H1 (cell line): ENCODE results near the gene KHDC4. TPM values are rescaled to one million over a fixed set of nuclear protein-coding genes. Genes with fewer than 3 reads are reported as not detected.

ENCODE experiments used
- CTCF ChIA-PET: fragments of 300-600 bp; sonication (Branson Sonifier 250); formaldehyde crosslinking; loops from one replicate; lab custom pipeline; 2021; ENCODE audit not compliant: partially characterized antibody; lab: Charles Lee
- POLR2A ChIA-PET: fragments of 300-600 bp; sonication (Branson Sonifier 250); formaldehyde crosslinking; loops from one replicate; lab custom pipeline; 2021; ENCODE audit warnings: inconsistent platforms; ENCODE audit not compliant: partially characterized antibody; lab: Charles Lee
- DNase-seq, 2 experiments: peaks; one replicate each; pipeline versions ENCODE4 v3.0.0 to v3.0.0-alpha.2; 2010 to 2022; ENCODE audit warnings: low spot score in 2 of 2, low read depth in 1 of 2, mixed read lengths in 1 of 2
- FAIRE-seq: peaks from 2 replicates; lab custom pipeline; 2011; peaks lifted over from hg19 to GRCh38; lab: Jason Lieb, UNC
- H2AFZ ChIP-seq: 2 replicates; pipeline ENCODE4 v1.8.1; 2012; ENCODE audit warnings: low read length, inconsistent platforms
- H2AK5ac ChIP-seq: 2 replicates; pipeline ENCODE4 v1.6.1; 2013; ENCODE audit warnings: low read depth, low read length
- H2BK120ac ChIP-seq: replicated peaks from 2 replicates; pipeline ENCODE3; 2013; ENCODE audit warnings: low read depth, low read length, inconsistent platforms
- H2BK12ac ChIP-seq: 2 replicates; pipeline ENCODE4 v1.6.1; 2013; ENCODE audit warnings: low read depth, low read length
- H2BK15ac ChIP-seq: 2 replicates; pipeline ENCODE4 v1.6.1; 2013; ENCODE audit warnings: low read length
- H2BK20ac ChIP-seq: 2 replicates; pipeline ENCODE4 v1.6.1; 2013; ENCODE audit warnings: low read length
- H2BK5ac ChIP-seq: 2 replicates; pipeline ENCODE4 v1.6.1; 2013; ENCODE audit warnings: low read depth, low read length
- H3K14ac ChIP-seq: 2 replicates; pipeline ENCODE4 v1.6.1; 2013; ENCODE audit warnings: inconsistent platforms; ENCODE audit not compliant: insufficient read length
- H3K18ac ChIP-seq: 2 replicates; pipeline ENCODE4 v1.6.1; 2013; ENCODE audit warnings: low read length; ENCODE audit errors: extremely low read depth
- H3K23ac ChIP-seq: 2 replicates; pipeline ENCODE4 v1.6.1; 2013; ENCODE audit warnings: inconsistent platforms; ENCODE audit not compliant: insufficient read length
- H3K23me2 ChIP-seq: 2 replicates; pipeline ENCODE4 v1.6.1; 2013; ENCODE audit warnings: low read depth, low read length
- H3K27ac ChIP-seq: 2 replicates; pipeline ENCODE4 v1.6.1; 2011; ENCODE audit warnings: low read depth, low read length, inconsistent platforms
- H3K27me3 ChIP-seq, 4 experiments: replicated peaks in 1 of 4; 1 replicate in 1 of 4; 2 replicates in 3 of 4; pipeline versions ENCODE4 v1.6.1 to v1.8.1; 2011 to 2013; ENCODE audit warnings: low read length in 3 of 4, mild to moderate bottlenecking in 3 of 4, inconsistent platforms in 2 of 4, mixed read lengths in 2 of 4, moderate library complexity in 1 of 4; ENCODE audit not compliant: control insufficient read depth in 3 of 4, insufficient read depth in 3 of 4; ENCODE audit errors: extremely low read depth in 1 of 4
- H3K36me3 ChIP-seq, 4 experiments: 2 replicates each; pipeline versions ENCODE4 v1.6.1 to v1.8.1; 2011 to 2013; ENCODE audit warnings: mild to moderate bottlenecking in 4 of 4, low read length in 3 of 4, moderate library complexity in 2 of 4, control low read depth in 1 of 4, inconsistent platforms in 1 of 4; ENCODE audit not compliant: insufficient read depth in 4 of 4, control insufficient read depth in 2 of 4
- H3K4ac ChIP-seq: replicated peaks from 2 replicates; pipeline ENCODE3; 2013; ENCODE audit warnings: low read length, low read depth, mixed read lengths, inconsistent platforms; ENCODE audit not compliant: insufficient read length
- H3K4me1 ChIP-seq, 4 experiments: replicated peaks in 1 of 4; 1 replicate in 1 of 4; 2 replicates in 3 of 4; pipeline versions ENCODE4 v1.6.1 to v1.8.1; 2011 to 2013; ENCODE audit warnings: low read length in 3 of 4, inconsistent platforms in 2 of 4, mixed read lengths in 1 of 4; ENCODE audit not compliant: insufficient read depth in 4 of 4, control insufficient read depth in 3 of 4
- H3K4me2 ChIP-seq, 2 experiments: 2 replicates each; pipeline versions ENCODE4 v1.6.1 to v1.8.1; 2011 to 2013; ENCODE audit warnings: low read depth in 2 of 2, low read length in 2 of 2, control low read depth in 1 of 2, inconsistent platforms in 1 of 2, mild to moderate bottlenecking in 1 of 2; ENCODE audit not compliant: insufficient read depth in 1 of 2
- H3K4me3 ChIP-seq, 4 experiments: fragments of 200-600, 300-600 bp in 1 of 4; sonication (generic), shearing (Covaris generic), sonication (Bioruptor Twin) in 1 of 4; 2 replicates each; pipeline versions ENCODE4 v1.5.1 to v1.8.1; 2011 to 2016; ENCODE audit warnings: low read length in 4 of 4, low read depth in 3 of 4, control low read depth in 2 of 4, inconsistent platforms in 2 of 4, mild to moderate bottlenecking in 2 of 4, mixed read lengths in 1 of 4, moderate library complexity in 1 of 4; ENCODE audit not compliant: insufficient read depth in 2 of 4; ENCODE audit errors: extremely low read depth in 1 of 4
- H3K56ac ChIP-seq: replicated peaks from 2 replicates; pipeline ENCODE3; 2013; ENCODE audit warnings: low read depth, mild to moderate bottlenecking, mixed read lengths, low read length, inconsistent platforms; ENCODE audit not compliant: insufficient read length
- H3K79me1 ChIP-seq: 2 replicates; pipeline ENCODE4 v1.6.1; 2013; ENCODE audit warnings: low read depth, low read length, control low read depth
- H3K79me2 ChIP-seq, 2 experiments: 2 replicates each; pipeline versions ENCODE4 v1.6.1 to v1.8.1; 2012 to 2013; ENCODE audit warnings: low read length in 2 of 2, mild to moderate bottlenecking in 2 of 2, inconsistent platforms in 1 of 2; ENCODE audit not compliant: insufficient read depth in 2 of 2, control insufficient read depth in 1 of 2
- H3K9ac ChIP-seq, 4 experiments: replicated peaks in 1 of 4; 1 replicate in 1 of 4; 2 replicates in 3 of 4; pipeline versions ENCODE4 v1.6.1 to v1.8.1; 2011 to 2013; ENCODE audit warnings: low read depth in 3 of 4, low read length in 3 of 4, control low read depth in 2 of 4, mild to moderate bottlenecking in 2 of 4, moderate library complexity in 2 of 4, inconsistent platforms in 1 of 4; ENCODE audit errors: extremely low read depth in 1 of 4
- H3K9me3 ChIP-seq, 2 experiments: 2 replicates each; pipeline versions ENCODE4 v1.6.1 to v1.8.1; 2012 to 2013; ENCODE audit warnings: mild to moderate bottlenecking in 2 of 2, moderate library complexity in 2 of 2, control low read depth in 1 of 2, inconsistent platforms in 1 of 2, low read depth in 1 of 2, low read length in 1 of 2, mixed read lengths in 1 of 2; ENCODE audit not compliant: insufficient read depth in 2 of 2
- H4K20me1 ChIP-seq, 2 experiments: replicated peaks in 1 of 2; 2 replicates each; pipeline versions ENCODE3 to v1.8.1; 2011 to 2013; ENCODE audit warnings: inconsistent platforms in 2 of 2, low read length in 2 of 2, mild to moderate bottlenecking in 1 of 2; ENCODE audit not compliant: insufficient read depth in 2 of 2, control insufficient read depth in 1 of 2
- H4K5ac ChIP-seq: 2 replicates; pipeline ENCODE4 v1.6.1; 2013; ENCODE audit warnings: low read length, low read depth, mixed read lengths, inconsistent platforms; ENCODE audit not compliant: insufficient read length
- H4K8ac ChIP-seq: 2 replicates; pipeline ENCODE4 v1.8.0; 2013; ENCODE audit warnings: mild to moderate bottlenecking, moderate library complexity, low read length, inconsistent platforms; ENCODE audit not compliant: insufficient read depth; ENCODE audit errors: extremely low read depth
- H4K91ac ChIP-seq: replicated peaks from 2 replicates; pipeline ENCODE3; 2013; ENCODE audit warnings: low read length, mixed read lengths, inconsistent platforms; ENCODE audit not compliant: insufficient read length
- EGR1 ChIP-seq: IDR thresholded peaks from 2 replicates; pipeline ENCODE4 v1.6.1; 2011; ENCODE audit warnings: low read depth, low read length, borderline replicate concordance
- EP300 ChIP-seq, 2 experiments: IDR thresholded peaks; 1 replicate in 1 of 2; 2 replicates in 1 of 2; pipeline ENCODE4 v1.6.1; 2011 to 2012; ENCODE audit warnings: low read depth in 2 of 2, low read length in 2 of 2, mild to moderate bottlenecking in 2 of 2, borderline replicate concordance in 1 of 2, inconsistent platforms in 1 of 2, moderate library complexity in 1 of 2
- JUND ChIP-seq: IDR thresholded peaks from 2 replicates; pipeline ENCODE4 v1.6.1; 2011; ENCODE audit warnings: mild to moderate bottlenecking, improper control_type of control experiment, low read length
- KDM5A ChIP-seq: fragments of 200-600 bp; IDR thresholded peaks from 2 replicates; pipeline ENCODE4 v1.7.1; 2012; ENCODE audit warnings: mild to moderate bottlenecking, low read length, inconsistent platforms, mixed read lengths
- RFX5 ChIP-seq: IDR thresholded peaks from 2 replicates; pipeline ENCODE4 v1.6.1; 2011; ENCODE audit warnings: low read depth, low read length, improper control_type of control experiment, borderline replicate concordance
- TBP ChIP-seq: IDR thresholded peaks from 2 replicates; pipeline ENCODE4 v1.6.1; 2011; ENCODE audit warnings: low read depth, low read length, improper control_type of control experiment
- WGBS, 2 experiments: shearing (Covaris generic) in 1 of 2; methylation state at CpG; one replicate each; pipeline versions ENCODE4 v1.1.6 to v1.1.7; 2013 to 2015; ENCODE audit warnings: low lambda C conversion rate in 2 of 2, mixed read lengths in 2 of 2, inconsistent platforms in 1 of 2, low coverage in 1 of 2, missing lambda C conversion rate in 1 of 2; ENCODE audit not compliant: insufficient replicate concordance in 2 of 2, insufficient coverage in 1 of 2, insufficient read length in 1 of 2; ENCODE audit errors: extremely low coverage in 1 of 2, missing lambda C conversion rate in 1 of 2; 5-methylcytosine and 5-hydroxymethylcytosine counted together
- polyA plus RNA-seq, 7 experiments: library from polyadenylated mRNA; depleted of rRNA in 3 of 7; stranded (reverse) in 5 of 7; unstranded in 2 of 7; fragments of >200 nt in 5 of 7; fragments of 200-250 nt in 2 of 7; gene quantifications; 1 replicate in 5 of 7; 2 replicates in 1 of 7; 4 replicates in 1 of 7; pipeline versions ENCODE4 v1.2.1 to v1.2.3, GENCODE V29; 2011 to 2013; ENCODE audit warnings: missing spikeins in 2 of 7, mixed read lengths in 2 of 7
- total RNA-seq: library from RNA; stranded (reverse); fragmentation: NEBNext Ultra II Directional; extraction: Animal tissue kit (Norgen Biotek cat#: 25700); gene quantifications from 2 replicates; pipeline ENCODE4 v1.2.1, GENCODE V29; 2021

Gene KHDC4
- total and polyA plus RNA-seq, 2 of the 8 experiments (the other 6 are each of a cell fraction or from before 2014, with no cell fraction given): 56.6 to 81.1 TPM

DNA sequence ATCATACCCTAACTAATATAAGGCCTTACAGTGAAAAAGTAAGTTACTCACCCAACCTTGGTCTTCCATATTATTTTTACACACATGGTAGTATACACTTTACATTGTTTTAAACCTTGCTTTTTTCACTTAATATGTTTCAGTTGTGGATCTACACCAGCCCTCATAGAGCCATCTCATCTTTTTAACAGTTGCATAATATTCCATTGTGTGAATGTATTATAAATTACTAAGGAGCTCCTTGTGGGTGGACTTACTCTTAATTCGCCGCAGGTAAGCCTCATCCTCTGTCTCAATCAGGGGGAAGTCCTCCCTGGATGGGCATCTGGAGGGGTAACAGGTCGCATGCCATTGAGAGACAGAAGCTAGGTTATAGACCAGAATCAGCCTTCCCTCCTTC is 20.4 kb upstream of the KHDC4 start:
- Histone ChIP-seq H3K4ac (no peak overlapping the region), H3K79me2 (no peaks in the 10 kb centered on the region), H2BK120ac (no peak overlapping the region), H4K20me1 (peaks cover 0 to 8% of the 10 kb centered on the region in 2 experiments), H3K4me3 (no peak overlapping the region), H3K14ac (no peak overlapping the region)
- TF ChIP-seq RFX5 (no peak), JUND (no peak), EP300 (IDR thresholded peaks at IDR 0.05; ENCODE audit: borderline replicate concordance in 1 of 2, low read depth in 2 of 2, low read length in 2 of 2) (no peak), TBP (no peak), KDM5A (no peak), EGR1 (no peak)
- TF ChIP-seq, all 59 proteins: peak for 0
- H2BK15ac ChIP-seq: no peak overlapping the region
- CTCF ChIA-PET: interaction anchor here (1.1 to 1.5 kb wide), 2 partner anchors 19 to 111 kb away, joined by 3 to 10 read pairs; no protein-coding TSS in a partner anchor
- no peaks in the 10 kb centered on the region for H3K9me3 ChIP-seq
- H3K18ac ChIP-seq: no peak overlapping the region
- H3K23me2 ChIP-seq: no peaks in the 10 kb centered on the region
- no peaks in the 10 kb centered on the region; the same call in 1 of the 2 replicates for H3K79me1 ChIP-seq
- no peaks in the 10 kb centered on the region for H3K27me3 ChIP-seq
- POLR2A ChIA-PET: interaction anchor here (0.5 to 2.3 kb wide), 8 partner anchors 9 to 54 kb away, joined by 3 to 11 read pairs (median 4); partner anchors contain the start of gene KHDC4
- H3K56ac ChIP-seq: no peak overlapping the region
- H3K36me3 ChIP-seq: peaks cover 38 to 94% (median 80%) of the 10 kb centered on the region in 4 experiments; a peak in 7 of 8 replicates
- H2AFZ ChIP-seq: no peak overlapping the region
- H3K23ac ChIP-seq: no peak overlapping the region
- DNase-seq (no peak), FAIRE-seq (no peak)
- no peak overlapping the region for H4K91ac ChIP-seq
- no peak overlapping the region for H4K8ac ChIP-seq
- no peak overlapping the region for H2BK20ac ChIP-seq
- H3K4me1 ChIP-seq: no peaks in the 10 kb centered on the region
- no peak overlapping the region for H3K9ac ChIP-seq
- WGBS, 2 experiments: 98% methylated on average over 3 of the region's 3 CpGs; no CpG with 5 or more reads in 1 of the 2 experiments
- H2BK12ac ChIP-seq: no peak overlapping the region
- H3K4me2 ChIP-seq: no peak overlapping the region
- no peak overlapping the region for H2AK5ac ChIP-seq
- no peak overlapping the region for H2BK5ac ChIP-seq
- H4K5ac ChIP-seq: no peak overlapping the region
- H3K27ac ChIP-seq: no peak overlapping the region
